BJ (cell line): Measurements from ENCODE around the gene CCDC141. TPM values are rescaled to one million over a fixed set of nuclear protein-coding genes. Genes with fewer than 3 reads are reported as not detected.
A peak's percentile ranks its signal among the peaks of the same experiment; 100 is the strongest.

Experiments
- CTCF ChIA-PET: fragments of 350-600 bp; formaldehyde crosslinking; extraction: SDS; loops from one replicate; lab custom pipeline; 2021; ENCODE audit warnings: antibody characterized with exemption, inconsistent platforms; lab: Yijun Ruan, JAX
- POLR2A ChIA-PET: fragments of 300-600 bp; sonication (Branson Sonifier 250); formaldehyde crosslinking; extraction: SDS; loops from one replicate; lab custom pipeline; 2021; ENCODE audit warnings: antibody characterized with exemption; lab: Charles Lee
- DNase-seq: peaks from one replicate; pipeline ENCODE4 v3.0.0-alpha.2; 2011; ENCODE audit warnings: low read depth
- H3K27me3 ChIP-seq: 2 replicates; pipeline ENCODE4 v1.6.0; 2011; ENCODE audit warnings: low read length; ENCODE audit not compliant: control insufficient read depth, insufficient read depth
- H3K36me3 ChIP-seq: 2 replicates; pipeline ENCODE4 v1.5.1; 2011; ENCODE audit warnings: low read length; ENCODE audit not compliant: control insufficient read depth, insufficient read depth
- H3K4me3 ChIP-seq: 2 replicates; pipeline ENCODE4 v1.5.1; 2011; ENCODE audit warnings: low read depth, mild to moderate bottlenecking, control low read depth, low read length
- CTCF ChIP-seq: IDR thresholded peaks from 2 replicates; pipeline ENCODE4 v1.5.1; 2011; ENCODE audit warnings: low read depth, mild to moderate bottlenecking, control low read depth, inconsistent platforms, low read length, moderate library complexity; ENCODE audit not compliant: insufficient read depth
- polyA plus RNA-seq: library from polyadenylated mRNA; depleted of rRNA; stranded (reverse); fragments of >200 nt; gene quantifications from 2 replicates; pipeline ENCODE4 v1.2.3, GENCODE V29; 2011; rRNA removed

The CCDC141 gene
- polyA plus RNA-seq, 1 experiment = not detected

GRCh38 chr2:178796079-178796677 lies 253.8 kb downstream of the CCDC141 start:
- peak; percentile 45 for TF ChIP-seq CTCF
- Histone ChIP-seq H3K36me3 (no peaks in the 10 kb centered on the region), H3K4me3 (no peak overlapping the region), H3K27me3 (peaks cover 2% of the 10 kb centered on the region; the same call in 1 of the 2 replicates)
- POLR2A ChIA-PET = no interaction called here
- DNase-seq = peak; percentile 6
- CTCF ChIA-PET = interaction anchor here (1.3 to 3.9 kb wide), 4 partner anchors 15 to 119 kb away, joined by 4 to 25 read pairs (median 7); no protein-coding TSS in a partner anchor

- no peak for DNase-seq
- no peaks in the 10 kb centered on the region for H3K36me3 ChIP-seq
- TF ChIP-seq CTCF = no peak
- H3K4me3 ChIP-seq = no peak overlapping the region
- ChIA-PET CTCF (no interaction called here), POLR2A (no interaction called here)
- H3K27me3 ChIP-seq = no peaks in the 10 kb centered on the region; the same call in 1 of the 2 replicates
Measured at GRCh38 chr2:178787934-178788333, 262.0 kb downstream of the CCDC141 start.

GRCh38 chr2:178787155-178787554 lies 262.8 kb downstream of the CCDC141 start:
- no peaks in the 10 kb centered on the region; the same call in 1 of the 2 replicates for H3K27me3 ChIP-seq
- no peak for TF ChIP-seq CTCF
- POLR2A ChIA-PET = no interaction called here
- no peak overlapping the region for H3K4me3 ChIP-seq
- no peak for DNase-seq
- CTCF ChIA-PET = interaction anchor here (1.1 kb wide), 1 partner anchor 24 kb away, joined by 3 read pairs; no protein-coding TSS in a partner anchor
- no peaks in the 10 kb centered on the region for H3K36me3 ChIP-seq

GRCh38 chr2:178783889-178784288 lies 266.0 kb downstream of the CCDC141 start:
- Histone ChIP-seq H3K27me3 (no peaks in the 10 kb centered on the region; the same call in 1 of the 2 replicates), H3K4me3 (no peak overlapping the region), H3K36me3 (no peaks in the 10 kb centered on the region)
- ChIA-PET CTCF (no interaction called here), POLR2A (no interaction called here)
- DNase-seq = no peak
- TF ChIP-seq CTCF = no peak

GRCh38 chr2:178782236-178782635 lies 267.7 kb downstream of the CCDC141 start:
- H3K27me3 ChIP-seq = no peaks in the 10 kb centered on the region; the same call in 1 of the 2 replicates
- H3K4me3 ChIP-seq = no peak overlapping the region
- CTCF ChIA-PET = interaction anchor here (0.6 kb wide), 1 partner anchor 20 kb away, joined by 3 read pairs; no protein-coding TSS in a partner anchor
- TF ChIP-seq CTCF = no peak
- DNase-seq = no peak
- H3K36me3 ChIP-seq = no peaks in the 10 kb centered on the region
- POLR2A ChIA-PET = no interaction called here

Other genes starting within 250 kb of the CCDC141 start
- gene TTN, start 242.7 kb downstream of the CCDC141 start, polyA plus RNA-seq = not detected in 2 replicates
- 16.5 and 18.8 TPM in 2 replicates for gene SESTD1, start 214.7 kb upstream of the CCDC141 start, polyA plus RNA-seq